GM06990 (cell line): ENCODE data around the gene B4GALT1.

ENCODE experiments used
- DNase-seq: peaks from one replicate; pipeline ENCODE4 v3.0.0-alpha.2; 2011; ENCODE audit not compliant: insufficient read length; ENCODE audit errors: extremely low read depth
- H3K27me3 ChIP-seq: replicated peaks from 2 replicates; pipeline ENCODE4 v1.6.0; 2011; ENCODE audit warnings: low read length; ENCODE audit not compliant: control insufficient read depth, insufficient read depth
- H3K36me3 ChIP-seq: 2 replicates; pipeline ENCODE4 v1.5.1; 2011; ENCODE audit warnings: low read length; ENCODE audit not compliant: control insufficient read depth, insufficient read depth
- H3K4me3 ChIP-seq: replicated peaks from 2 replicates; pipeline ENCODE4 v1.5.1; 2011; ENCODE audit warnings: low read depth, mild to moderate bottlenecking, control low read depth, low read length
- TF ChIP-seq, protein P1 (sequence below): IDR thresholded peaks from 2 replicates; pipeline ENCODE4 v1.5.1; 2011; ENCODE audit warnings: low read length, control low read depth, mild to moderate bottlenecking, inconsistent platforms; ENCODE audit not compliant: insufficient read depth, poor library complexity, severe bottlenecking

The B4GALT1 gene

GRCh38 chr9:33138768-33139167 lies 28.4 kb downstream of the B4GALT1 start:
- no peak for DNase-seq
- Histone ChIP-seq H3K27me3 (no peaks in the 10 kb centered on the region), H3K36me3 (peaks cover 6% of the 10 kb centered on the region), H3K4me3 (no peak overlapping the region)
- TF ChIP-seq, protein P1, sequence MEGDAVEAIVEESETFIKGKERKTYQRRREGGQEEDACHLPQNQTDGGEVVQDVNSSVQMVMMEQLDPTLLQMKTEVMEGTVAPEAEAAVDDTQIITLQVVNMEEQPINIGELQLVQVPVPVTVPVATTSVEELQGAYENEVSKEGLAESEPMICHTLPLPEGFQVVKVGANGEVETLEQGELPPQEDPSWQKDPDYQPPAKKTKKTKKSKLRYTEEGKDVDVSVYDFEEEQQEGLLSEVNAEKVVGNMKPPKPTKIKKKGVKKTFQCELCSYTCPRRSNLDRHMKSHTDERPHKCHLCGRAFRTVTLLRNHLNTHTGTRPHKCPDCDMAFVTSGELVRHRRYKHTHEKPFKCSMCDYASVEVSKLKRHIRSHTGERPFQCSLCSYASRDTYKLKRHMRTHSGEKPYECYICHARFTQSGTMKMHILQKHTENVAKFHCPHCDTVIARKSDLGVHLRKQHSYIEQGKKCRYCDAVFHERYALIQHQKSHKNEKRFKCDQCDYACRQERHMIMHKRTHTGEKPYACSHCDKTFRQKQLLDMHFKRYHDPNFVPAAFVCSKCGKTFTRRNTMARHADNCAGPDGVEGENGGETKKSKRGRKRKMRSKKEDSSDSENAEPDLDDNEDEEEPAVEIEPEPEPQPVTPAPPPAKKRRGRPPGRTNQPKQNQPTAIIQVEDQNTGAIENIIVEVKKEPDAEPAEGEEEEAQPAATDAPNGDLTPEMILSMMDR, result no peak

- TF ChIP-seq, protein P1, result no peak
- Histone ChIP-seq H3K27me3 (no peaks in the 10 kb centered on the region), H3K36me3 (peaks cover 6% of the 10 kb centered on the region), H3K4me3 (no peak overlapping the region)
- DNase-seq, result peak; percentile 44
These were observed 29.3 kb downstream of the B4GALT1 start for GRCh38 chr9:33137781-33138264.

DNA sequence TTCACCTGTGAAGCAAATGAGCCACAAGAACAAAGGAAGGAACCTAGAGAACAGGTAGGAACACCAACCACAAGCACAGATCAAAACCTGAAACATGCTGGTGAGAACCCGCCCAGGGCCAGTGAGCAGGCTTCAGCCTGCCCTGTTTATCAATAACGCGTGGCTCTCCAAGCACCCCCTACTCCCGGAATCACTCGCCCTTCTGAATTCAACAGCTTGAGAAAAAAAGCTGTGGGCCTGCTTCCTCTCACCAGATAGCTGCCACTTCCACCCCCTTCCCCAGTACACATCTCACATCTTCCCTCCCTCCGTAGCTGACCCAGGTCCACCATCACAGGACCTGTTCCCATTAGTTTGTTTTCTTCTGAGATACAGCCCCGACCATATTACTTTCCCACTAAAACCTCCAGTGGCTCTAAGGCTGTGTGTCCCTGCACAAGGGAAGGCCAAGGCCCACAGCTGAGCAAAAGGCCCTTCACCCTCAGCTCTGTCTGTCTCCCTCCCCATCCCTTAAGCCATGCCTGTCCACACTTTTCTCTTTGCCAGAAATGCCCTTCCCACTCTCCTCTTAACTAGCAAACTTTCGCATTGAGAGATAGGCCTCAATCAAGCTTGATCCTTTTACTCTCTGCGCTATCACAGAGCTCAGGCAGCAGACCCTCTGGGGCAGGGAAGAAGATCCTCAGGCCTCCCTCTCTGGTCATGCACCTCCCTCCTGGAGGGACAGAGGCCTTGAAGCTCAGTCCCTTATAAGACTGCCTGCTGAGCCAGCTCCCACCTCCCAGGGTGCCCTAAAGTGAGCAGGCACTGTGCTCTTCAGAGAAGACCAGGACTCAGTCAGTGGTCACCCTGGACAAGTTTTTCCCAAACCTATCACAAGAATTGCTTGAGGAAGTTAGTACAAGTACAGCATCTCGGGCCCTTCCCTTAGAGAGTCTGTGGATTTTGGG lies 30.1 kb downstream of the B4GALT1 start:
- DNase-seq, result no peak
- TF ChIP-seq, protein P1, result no peak
- no peak overlapping the region for H3K4me3 ChIP-seq
- no peaks in the 10 kb centered on the region for H3K27me3 ChIP-seq
- H3K36me3 ChIP-seq, result peaks cover 6% of the 10 kb centered on the region

GRCh38 chr9:33135470-33135958 lies 31.6 kb downstream of the B4GALT1 start:
- Histone ChIP-seq H3K27me3 (no peaks in the 10 kb centered on the region), H3K4me3 (no peak overlapping the region), H3K36me3 (peaks cover 6% of the 10 kb centered on the region)
- no peak for DNase-seq
- TF ChIP-seq, protein P1, result no peak

GRCh38 chr9:33135031-33135461 lies 32.1 kb downstream of the B4GALT1 start:
- TF ChIP-seq, protein P1, result no peak
- no peak overlapping the region for H3K4me3 ChIP-seq
- DNase-seq, result no peak
- no peaks in the 10 kb centered on the region for H3K27me3 ChIP-seq
- H3K36me3 ChIP-seq, result peaks cover 6% of the 10 kb centered on the region
